K562 (cell line): Measurements from ENCODE around the gene MAP4K4. TPM values are rescaled to one million over a fixed set of nuclear protein-coding genes. Genes with fewer than 3 reads are reported as not detected.

ENCODE experiments used
- ERF ChIP-seq: fragments of 450-650 bp; formaldehyde crosslinking; IDR thresholded peaks from 2 replicates; pipeline ENCODE4 v1.4.0; 2020; ENCODE audit warnings: mild to moderate bottlenecking, mixed read lengths
- HDAC2 ChIP-seq: fragments of 450-650 bp; IDR thresholded peaks from 2 replicates; pipeline ENCODE4 v1.6.1; 2016; ENCODE audit warnings: mild to moderate bottlenecking
- JUN ChIP-seq, 2 experiments: sonication (generic) in 1 of 2; formaldehyde crosslinking in 1 of 2; IDR thresholded peaks; 2 replicates each; pipeline versions ENCODE4 v1.6.1 to v1.8.0; 2012 to 2022; ENCODE audit warnings: borderline replicate concordance in 2 of 2, mild to moderate bottlenecking in 2 of 2, improper control_type of control experiment in 1 of 2, low read depth in 1 of 2, low read length in 1 of 2, missing genetic modification reagents in 1 of 2
- JUND ChIP-seq, 2 experiments: IDR thresholded peaks; 2 replicates in 1 of 2; 3 replicates in 1 of 2; pipeline ENCODE4 v1.6.1; 2011; ENCODE audit warnings: borderline replicate concordance in 2 of 2, low read depth in 2 of 2, low read length in 2 of 2, improper control_type of control experiment in 1 of 2, missing biosample characterization in 1 of 2, missing genetic modification characterization in 1 of 2, missing genetic modification reagents in 1 of 2
- MAZ ChIP-seq, 2 experiments: fragments of 450-650 bp in 1 of 2; sonication (generic) in 1 of 2; formaldehyde crosslinking; IDR thresholded peaks in 1 of 2; conservative IDR thresholded peaks in 1 of 2; 2 replicates each; pipeline versions ENCODE4 v1.4.0 to v1.5.0; 2020; ENCODE audit warnings: mild to moderate bottlenecking in 1 of 2, missing genetic modification reagents in 1 of 2
- MYC ChIP-seq, 2 experiments: fragments of 250-450 bp in 1 of 2; sonication (Bioruptor Pico) in 1 of 2; IDR thresholded peaks; 2 replicates each; pipeline versions ENCODE4 v1.5.1 to v1.6.1; 2012 to 2021; ENCODE audit warnings: low read depth in 2 of 2, borderline replicate concordance in 1 of 2, improper control_type of control experiment in 1 of 2, low read length in 1 of 2, mild to moderate bottlenecking in 1 of 2, moderate library complexity in 1 of 2
- PML ChIP-seq: IDR thresholded peaks from 2 replicates; pipeline ENCODE4 v1.6.1; 2012; ENCODE audit warnings: low read length, inconsistent platforms
- RBFOX2 ChIP-seq: fragments of 200-400 bp; formaldehyde crosslinking; IDR thresholded peaks from 2 replicates; pipeline ENCODE4 v1.6.1; 2017; ENCODE audit warnings: low read depth, mild to moderate bottlenecking, low read length, moderate library complexity
- RBM22 ChIP-seq: fragments of 200-400 bp; formaldehyde crosslinking; IDR thresholded peaks from 2 replicates; pipeline ENCODE4 v1.6.1; 2018; ENCODE audit warnings: low read length, low read depth; ENCODE audit not compliant: poor library complexity, severe bottlenecking
- TBP ChIP-seq: optimal IDR thresholded peaks from 2 replicates; pipeline ENCODE3; 2011; ENCODE audit warnings: low read depth, low read length, improper control_type of control experiment
- XRCC4 ChIP-seq: IDR thresholded peaks from one replicate; pipeline ENCODE4 v1.6.1; 2011; ENCODE audit not compliant: insufficient read depth, insufficient read length; ENCODE audit errors: extremely low read depth
- ZBTB7A ChIP-seq: IDR thresholded peaks from 2 replicates; pipeline ENCODE4 v1.6.1; 2011; ENCODE audit warnings: low read depth, mild to moderate bottlenecking, low read length, moderate library complexity, borderline replicate concordance; ENCODE audit not compliant: control insufficient read depth
- ZNF444 ChIP-seq: fragments of 250-450 bp; sonication (Bioruptor Pico); IDR thresholded peaks from 2 replicates; pipeline ENCODE4 v1.4.0; 2020; ENCODE audit warnings: mild to moderate bottlenecking, moderate library complexity
- ZNF507 ChIP-seq: conservative IDR thresholded peaks from 2 replicates; pipeline ENCODE4 v1.6.1; 2017; ENCODE audit warnings: missing genetic modification characterization, missing compliant biosample characterization
- ZNF766 ChIP-seq: fragments of 200-800 bp; sonication (Bioruptor generic); conservative IDR thresholded peaks from 2 replicates; pipeline ENCODE4 v1.6.1; 2016; ENCODE audit warnings: missing genetic modification characterization, missing compliant biosample characterization
- polyA plus RNA-seq, 8 experiments: library from polyadenylated mRNA; depleted of rRNA in 4 of 8; stranded (reverse) in 5 of 8; unstranded in 3 of 8; fragments of >200 nt; fragmentation: Nextera tagmentation in 2 of 8; fragmentation: Illumina TruSeq in 1 of 8; extraction: Ambion mirVana in 2 of 8; extraction: Trizol in 1 of 8; gene quantifications; 2 replicates each; pipeline versions ENCODE4 v1.2.1 to v1.2.3, GENCODE V29; 2011 to 2014; ENCODE audit warnings: inconsistent platforms in 1 of 8, missing spikeins in 1 of 8
- total RNA-seq, 7 experiments: library from RNA; depleted of rRNA in 6 of 7; stranded (reverse); fragments of >200 nt in 6 of 7; fragmentation: Illumina TruSeq in 2 of 7; extraction: Trizol in 2 of 7; gene quantifications; 2 replicates each; pipeline versions ENCODE4 v1.2.1 to v1.2.3, GENCODE V29; 2011 to 2021; ENCODE audit warnings: low replicate concordance in 1 of 7
- TF ChIP-seq, protein P1 (sequence below): IDR thresholded peaks from 2 replicates; pipeline ENCODE4 v1.6.1; 2011; ENCODE audit warnings: borderline replicate concordance, low read depth, mild to moderate bottlenecking, moderate library complexity, low read length; ENCODE audit not compliant: insufficient read depth, poor library complexity, severe bottlenecking
- TF ChIP-seq, protein P2 (sequence below): sonication (generic); formaldehyde crosslinking; IDR thresholded peaks from 2 replicates; pipeline ENCODE4 v1.4.0; 2020; ENCODE audit warnings: mild to moderate bottlenecking, missing genetic modification reagents
- TF ChIP-seq, protein P3 (sequence below), 2 experiments: fragments of 450-650 bp; conservative IDR thresholded peaks; 2 replicates each; pipeline ENCODE4 v1.6.1; 2017; ENCODE audit warnings: mild to moderate bottlenecking in 2 of 2, moderate library complexity in 2 of 2

MAP4K4 gene
- total and polyA plus RNA-seq, 9 of the 15 experiments (the other 6 are each of a cell fraction or from before 2014, with no cell fraction given), result 7.6 to 76.4 (median 50.6) TPM

DNA sequence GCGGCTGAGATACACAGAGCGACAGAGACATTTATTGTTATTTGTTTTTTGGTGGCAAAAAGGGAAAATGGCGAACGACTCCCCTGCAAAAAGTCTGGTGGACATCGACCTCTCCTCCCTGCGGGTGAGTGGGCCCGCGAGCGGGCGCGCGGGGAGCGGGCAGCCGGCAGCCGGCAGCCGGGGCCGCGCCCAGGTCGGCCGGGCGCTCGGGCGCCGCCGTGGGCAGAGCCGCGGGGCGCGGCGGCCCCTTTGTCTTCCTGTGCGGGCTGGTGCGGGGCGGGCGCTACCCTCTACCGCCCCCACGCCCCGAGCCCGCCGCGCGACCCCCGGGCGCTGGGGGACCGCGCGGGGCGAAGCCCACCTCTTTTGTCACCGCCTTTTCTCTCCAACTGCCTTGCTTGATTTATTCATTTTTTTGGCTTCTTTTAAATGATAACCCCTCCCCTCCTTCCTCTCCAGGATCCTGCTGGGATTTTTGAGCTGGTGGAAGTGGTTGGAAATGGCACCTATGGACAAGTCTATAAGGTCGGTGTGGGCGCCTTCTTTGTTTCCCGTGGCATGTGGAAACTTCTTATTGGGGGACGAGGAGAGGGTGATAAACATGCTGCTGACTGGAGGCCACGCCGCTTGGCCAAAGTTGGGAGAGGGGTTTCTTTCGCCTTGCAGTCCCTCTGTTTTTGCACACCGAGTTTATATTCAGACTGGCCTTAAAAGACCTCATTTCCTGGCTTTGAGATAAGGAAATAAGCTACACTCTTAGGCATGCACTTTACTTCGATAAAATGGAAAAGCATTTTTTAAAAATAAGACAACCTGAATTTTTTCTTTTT is 722 bp downstream of the MAP4K4 start (continued):
- TF ChIP-seq RBM22 (no peak), JUN (IDR thresholded peaks at IDR 0.05; ENCODE audit: borderline replicate concordance, low read depth, low read length) (no peak), JUN (CRISPR knock-in tag; IDR thresholded peaks at IDR 0.05; ENCODE audit: borderline replicate concordance) (no peak), ZNF766 (CRISPR knock-in tag) (0 out of 2 replicates have a peak, but pooled peaks have one; percentile 47), ZNF507 (tag) (no peak), ZBTB7A (peak; percentile 92), MYC (IDR thresholded peaks at IDR 0.05; ENCODE audit: low read depth, low read length) (peak; percentile 13; the same call in 1 of the 2 replicates), MYC (CRISPR knock-in tag; IDR thresholded peaks at IDR 0.05; ENCODE audit: borderline replicate concordance, low read depth) (no peak), PML (0 out of 2 replicates have a peak, but pooled peaks have one; percentile 12), XRCC4 (no peak), MAZ (CRISPR knock-in tag; conservative IDR thresholded peaks at IDR 0.05 in 1 of 2, IDR thresholded peaks at IDR 0.05 in 1 of 2) (0 out of 4 replicates have a peak, but pooled peaks of 1 of the 2 experiments have one; percentile 40), JUND (IDR thresholded peaks at IDR 0.05; ENCODE audit: borderline replicate concordance, low read depth, low read length) (no peak), JUND (tag; IDR thresholded peaks at IDR 0.05; ENCODE audit: borderline replicate concordance, low read depth, low read length) (no peak), ERF (CRISPR knock-in tag) (no peak), HDAC2 (0 out of 2 replicates have a peak, but pooled peaks have one; percentile 20), ZNF444 (CRISPR knock-in tag) (no peak), RBFOX2 (peak; percentile 5; the same call in 1 of the 2 replicates), TBP (peak; percentile 25)
- TF ChIP-seq, protein P1, sequence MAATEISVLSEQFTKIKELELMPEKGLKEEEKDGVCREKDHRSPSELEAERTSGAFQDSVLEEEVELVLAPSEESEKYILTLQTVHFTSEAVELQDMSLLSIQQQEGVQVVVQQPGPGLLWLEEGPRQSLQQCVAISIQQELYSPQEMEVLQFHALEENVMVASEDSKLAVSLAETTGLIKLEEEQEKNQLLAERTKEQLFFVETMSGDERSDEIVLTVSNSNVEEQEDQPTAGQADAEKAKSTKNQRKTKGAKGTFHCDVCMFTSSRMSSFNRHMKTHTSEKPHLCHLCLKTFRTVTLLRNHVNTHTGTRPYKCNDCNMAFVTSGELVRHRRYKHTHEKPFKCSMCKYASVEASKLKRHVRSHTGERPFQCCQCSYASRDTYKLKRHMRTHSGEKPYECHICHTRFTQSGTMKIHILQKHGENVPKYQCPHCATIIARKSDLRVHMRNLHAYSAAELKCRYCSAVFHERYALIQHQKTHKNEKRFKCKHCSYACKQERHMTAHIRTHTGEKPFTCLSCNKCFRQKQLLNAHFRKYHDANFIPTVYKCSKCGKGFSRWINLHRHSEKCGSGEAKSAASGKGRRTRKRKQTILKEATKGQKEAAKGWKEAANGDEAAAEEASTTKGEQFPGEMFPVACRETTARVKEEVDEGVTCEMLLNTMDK, result no peak
- TF ChIP-seq, protein P2, sequence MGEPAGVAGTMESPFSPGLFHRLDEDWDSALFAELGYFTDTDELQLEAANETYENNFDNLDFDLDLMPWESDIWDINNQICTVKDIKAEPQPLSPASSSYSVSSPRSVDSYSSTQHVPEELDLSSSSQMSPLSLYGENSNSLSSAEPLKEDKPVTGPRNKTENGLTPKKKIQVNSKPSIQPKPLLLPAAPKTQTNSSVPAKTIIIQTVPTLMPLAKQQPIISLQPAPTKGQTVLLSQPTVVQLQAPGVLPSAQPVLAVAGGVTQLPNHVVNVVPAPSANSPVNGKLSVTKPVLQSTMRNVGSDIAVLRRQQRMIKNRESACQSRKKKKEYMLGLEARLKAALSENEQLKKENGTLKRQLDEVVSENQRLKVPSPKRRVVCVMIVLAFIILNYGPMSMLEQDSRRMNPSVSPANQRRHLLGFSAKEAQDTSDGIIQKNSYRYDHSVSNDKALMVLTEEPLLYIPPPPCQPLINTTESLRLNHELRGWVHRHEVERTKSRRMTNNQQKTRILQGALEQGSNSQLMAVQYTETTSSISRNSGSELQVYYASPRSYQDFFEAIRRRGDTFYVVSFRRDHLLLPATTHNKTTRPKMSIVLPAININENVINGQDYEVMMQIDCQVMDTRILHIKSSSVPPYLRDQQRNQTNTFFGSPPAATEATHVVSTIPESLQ (CRISPR knock-in tag), result 0 out of 2 replicates have a peak, but pooled peaks have one; percentile 30
- TF ChIP-seq, protein P3, sequence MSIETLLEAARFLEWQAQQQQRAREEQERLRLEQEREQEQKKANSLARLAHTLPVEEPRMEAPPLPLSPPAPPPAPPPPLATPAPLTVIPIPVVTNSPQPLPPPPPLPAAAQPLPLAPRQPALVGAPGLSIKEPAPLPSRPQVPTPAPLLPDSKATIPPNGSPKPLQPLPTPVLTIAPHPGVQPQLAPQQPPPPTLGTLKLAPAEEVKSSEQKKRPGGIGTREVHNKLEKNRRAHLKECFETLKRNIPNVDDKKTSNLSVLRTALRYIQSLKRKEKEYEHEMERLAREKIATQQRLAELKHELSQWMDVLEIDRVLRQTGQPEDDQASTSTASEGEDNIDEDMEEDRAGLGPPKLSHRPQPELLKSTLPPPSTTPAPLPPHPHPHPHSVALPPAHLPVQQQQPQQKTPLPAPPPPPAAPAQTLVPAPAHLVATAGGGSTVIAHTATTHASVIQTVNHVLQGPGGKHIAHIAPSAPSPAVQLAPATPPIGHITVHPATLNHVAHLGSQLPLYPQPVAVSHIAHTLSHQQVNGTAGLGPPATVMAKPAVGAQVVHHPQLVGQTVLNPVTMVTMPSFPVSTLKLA (conservative IDR thresholded peaks at IDR 0.05), result peak; percentile 29 to 68; a peak in 2 of 4 replicates
